HG02938 (cell line): ENCODE results near the gene INTS14.

Experiments
- ATAC-seq: cut with Tn5 transposase; IDR thresholded peaks from one replicate; pipeline ENCODE4 v1.9.1; 2021; ENCODE audit warnings: mild to moderate bottlenecking, moderate library complexity; ENCODE audit not compliant: unreplicated experiment

INTS14 gene

GRCh38 chr15:65610871-65611718 lies at the start of gene INTS14:
TSS of gene INTS14 (minus strand) at chr15:65611131. CDS start at chr15:65607380, 3,751 bp downstream.
- peak; percentile 88 for ATAC-seq

- no peak for ATAC-seq
Measured at GRCh38 chr15:65659502-65660052, 48.6 kb upstream of the INTS14 start.

- ATAC-seq, result no peak
Measured at GRCh38 chr15:65655457-65655856, 44.5 kb upstream of the INTS14 start.

GRCh38 chr15:65655026-65655425 lies 44.1 kb upstream of the INTS14 start:
- no peak for ATAC-seq

- ATAC-seq, result no peak
Measured at GRCh38 chr15:65653801-65654521, 43.0 kb upstream of the INTS14 start.

GRCh38 chr15:65653341-65653740 lies 42.4 kb upstream of the INTS14 start:
- ATAC-seq, result no peak

- no peak for ATAC-seq
Measured at GRCh38 chr15:65651831-65652749, 41.2 kb upstream of the INTS14 start.

- ATAC-seq, result no peak
Measured at GRCh38 chr15:65651042-65651322, 40.1 kb upstream of the INTS14 start.

- no peak for ATAC-seq
Measured at GRCh38 chr15:65650312-65651041, 39.5 kb upstream of the INTS14 start.

- ATAC-seq, result no peak
Measured at GRCh38 chr15:65646486-65646885, 35.6 kb upstream of the INTS14 start.

GRCh38 chr15:65645392-65645791 lies 34.5 kb upstream of the INTS14 start:
- ATAC-seq, result no peak

GRCh38 chr15:65644282-65644681 lies 33.4 kb upstream of the INTS14 start:
- ATAC-seq, result no peak

- ATAC-seq, result no peak
Measured at GRCh38 chr15:65642594-65642993, 31.7 kb upstream of the INTS14 start.

- ATAC-seq, result no peak
Measured at GRCh38 chr15:65641768-65642475, 31.0 kb upstream of the INTS14 start.

- ATAC-seq, result no peak
Measured at GRCh38 chr15:65639509-65639908, 28.6 kb upstream of the INTS14 start.

- ATAC-seq, result no peak
Measured at GRCh38 chr15:65638681-65639089, 27.8 kb upstream of the INTS14 start.

- no peak for ATAC-seq
Measured at GRCh38 chr15:65638109-65638508, 27.2 kb upstream of the INTS14 start.

GRCh38 chr15:65634356-65634755 lies 23.4 kb upstream of the INTS14 start:
- no peak for ATAC-seq

- ATAC-seq, result no peak
Measured at GRCh38 chr15:65633752-65634151, 22.8 kb upstream of the INTS14 start.
